HepG2 (cell line): ENCODE measurements around the gene GNG12. TPM values are rescaled to one million over a fixed set of nuclear protein-coding genes. Genes with fewer than 3 reads are reported as not detected.

ENCODE experiments used
- ATAC-seq: fragments of 200-7000 bp; cut with Tn5 transposase; 3 replicates; pipeline ENCODE4 v1.9.1; 2020; ENCODE audit warnings: mild to moderate bottlenecking, moderate library complexity
- BruUV-seq: library from RNA; stranded (reverse); fragments of 400-500 nt; replicated peaks from 2 replicates; lab custom pipeline; 2021; lab: Mats Ljungman, UMichigan
- CTCF ChIA-PET: fragments of 300-600 bp; formaldehyde crosslinking; extraction: SDS; loops from one replicate; lab custom pipeline; 2021; ENCODE audit warnings: low total read pairs, inconsistent platforms, low intra/inter-chr PET ratio; lab: Yijun Ruan, JAX
- POLR2A ChIA-PET: fragments of 350-600 bp; sonication (Branson Sonifier 250); formaldehyde crosslinking; loops from one replicate; lab custom pipeline; 2020; ENCODE audit warnings: antibody characterized with exemption, inconsistent platforms; lab: Yijun Ruan, JAX
- DNase-seq: peaks from one replicate; pipeline ENCODE4 v3.0.0-alpha.2; 2015; ENCODE audit warnings: low spot score
- FAIRE-seq: peaks from 3 replicates; lab custom pipeline; 2011; peaks lifted over from hg19 to GRCh38; lab: Jason Lieb, UNC
- H2AFZ ChIP-seq: one replicate; pipeline ENCODE4 v1.6.1; 2011; ENCODE audit warnings: low read length, inconsistent platforms
- H3K27ac ChIP-seq: fragments of 300-600 bp; 3 replicates; pipeline ENCODE4 v1.8.0; 2011; ENCODE audit warnings: mixed run types, mild to moderate bottlenecking, mixed read lengths, low read length, inconsistent platforms; ENCODE audit not compliant: insufficient read depth; ENCODE audit errors: extremely low read length
- H3K27me3 ChIP-seq, 2 experiments: fragments of 200-600 bp in 1 of 2; 2 replicates in 1 of 2; 3 replicates in 1 of 2; pipeline versions ENCODE4 v1.6.0 to v1.8.0; 2011; ENCODE audit warnings: low read length in 2 of 2, mild to moderate bottlenecking in 2 of 2, moderate library complexity in 2 of 2, inconsistent platforms in 1 of 2; ENCODE audit not compliant: insufficient read depth in 2 of 2, control insufficient read depth in 1 of 2
- H3K36me3 ChIP-seq, 2 experiments: fragments of 200-600 bp in 1 of 2; replicated peaks in 1 of 2; 2 replicates in 1 of 2; 3 replicates in 1 of 2; pipeline versions ENCODE4 v1.5.1 to v1.8.0; 2011; ENCODE audit warnings: low read length in 2 of 2, inconsistent platforms in 1 of 2; ENCODE audit not compliant: insufficient read depth in 2 of 2, control insufficient read depth in 1 of 2
- H3K4me1 ChIP-seq: 2 replicates; pipeline ENCODE4 v1.5.1; 2012; ENCODE audit warnings: low read length, inconsistent platforms; ENCODE audit not compliant: insufficient read depth
- H3K4me2 ChIP-seq: 2 replicates; pipeline ENCODE4 v1.6.0; 2011; ENCODE audit warnings: low read depth, low read length, inconsistent platforms
- H3K4me3 ChIP-seq, 3 experiments: fragments of 200-600 bp in 1 of 3; sonication (generic), shearing (Covaris generic) in 1 of 3; replicated peaks in 1 of 3; 2 replicates each; pipeline ENCODE4 v1.5.1; 2011 to 2016; ENCODE audit warnings: low read length in 3 of 3, inconsistent platforms in 2 of 3, low read depth in 2 of 3, mild to moderate bottlenecking in 2 of 3, control low read depth in 1 of 3, mixed read lengths in 1 of 3; ENCODE audit not compliant: insufficient read depth in 1 of 3
- H3K79me2 ChIP-seq: one replicate; pipeline ENCODE4 v1.6.1; 2011; ENCODE audit warnings: low read length, inconsistent platforms; ENCODE audit not compliant: insufficient read depth
- H3K9ac ChIP-seq: 2 replicates; pipeline ENCODE4 v1.6.0; 2011; ENCODE audit warnings: mild to moderate bottlenecking, low read depth, low read length, inconsistent platforms; ENCODE audit not compliant: insufficient read depth
- H3K9me3 ChIP-seq: 2 replicates; pipeline ENCODE4 v1.5.1; 2012; ENCODE audit warnings: mild to moderate bottlenecking, low read length
- H4K20me1 ChIP-seq: 2 replicates; pipeline ENCODE4 v1.6.0; 2011; ENCODE audit warnings: inconsistent platforms, mild to moderate bottlenecking, low read length, moderate library complexity; ENCODE audit not compliant: insufficient read depth
- HCFC1 ChIP-seq: fragments of 150-350 bp; IDR thresholded peaks from 2 replicates; pipeline ENCODE4 v1.6.1; 2014; ENCODE audit warnings: low read depth, low read length
- HMGA1 ChIP-seq: sonication (generic); formaldehyde crosslinking; conservative IDR thresholded peaks from 2 replicates; pipeline ENCODE4 v1.4.0; 2020; ENCODE audit warnings: missing genetic modification reagents
- PAX8 ChIP-seq: sonication (generic); formaldehyde crosslinking; IDR thresholded peaks from 2 replicates; pipeline ENCODE4 v1.8.0; 2022; ENCODE audit warnings: mild to moderate bottlenecking, missing genetic modification reagents, borderline replicate concordance
- RARA ChIP-seq: IDR thresholded peaks from 2 replicates; pipeline ENCODE4 v1.6.1; 2016; ENCODE audit warnings: missing genetic modification reagents, missing compliant biosample characterization
- REL ChIP-seq: sonication (generic); formaldehyde crosslinking; conservative IDR thresholded peaks from 2 replicates; pipeline ENCODE4 v1.8.0; 2022; ENCODE audit warnings: mild to moderate bottlenecking, missing genetic modification reagents, moderate library complexity
- SRSF1 ChIP-seq: fragments of 200-400 bp; formaldehyde crosslinking; optimal IDR thresholded peaks from 2 replicates; pipeline ENCODE3; 2017; ENCODE audit warnings: mild to moderate bottlenecking, low read depth, low read length, moderate library complexity
- ZBTB2 ChIP-seq: sonication (generic); formaldehyde crosslinking; IDR thresholded peaks from 2 replicates; pipeline ENCODE4 v1.8.0; 2022; ENCODE audit warnings: low read depth, missing genetic modification reagents
- ZFP1 ChIP-seq: IDR thresholded peaks from 2 replicates; pipeline ENCODE4 v1.6.1; 2016
- ZFP62 ChIP-seq: sonication (generic); formaldehyde crosslinking; IDR thresholded peaks from 2 replicates; pipeline ENCODE4 v1.4.0; 2020; ENCODE audit warnings: missing genetic modification reagents
- ZNF260 ChIP-seq: sonication (generic); formaldehyde crosslinking; IDR thresholded peaks from 2 replicates; pipeline ENCODE4 v1.4.0; 2020; ENCODE audit warnings: missing genetic modification reagents, low read depth, mild to moderate bottlenecking, borderline replicate concordance
- ZNF607 ChIP-seq: sonication (generic); formaldehyde crosslinking; IDR thresholded peaks from 2 replicates; pipeline ENCODE4 v1.5.1; 2020; ENCODE audit warnings: missing genetic modification reagents, mild to moderate bottlenecking, borderline replicate concordance
- WGBS: methylation state at CpG from one replicate; pipeline ENCODE4 v1.1.6; 2017; ENCODE audit warnings: low lambda C conversion rate; 5-methylcytosine and 5-hydroxymethylcytosine counted together
- in situ Hi-C: cut with HindIII; loops from 2 replicates; pipeline ENCODE4 v1.10.0; 2017; ENCODE audit warnings: low pct_unique_long_range_greater_than_20kb; ENCODE audit not compliant: extremely low pct_ligation_motif_present
- intact Hi-C: fragments of 100-400 bp; cut with micrococcal nuclease; formaldehyde crosslinking; loops from one replicate; pipeline ENCODE4 v1.10.0; 2022; ENCODE audit not compliant: unreplicated experiment
- polyA plus RNA-seq, 8 experiments: library from polyadenylated mRNA; depleted of rRNA in 3 of 8; stranded (reverse) in 7 of 8; unstranded in 1 of 8; fragments of >200 nt; fragmentation: Illumina TruSeq in 4 of 8; extraction: Trizol in 4 of 8; gene quantifications; 2 replicates each; pipeline versions ENCODE4 v1.2.1 to v1.2.3, GENCODE V29; 2011 to 2016; ENCODE audit warnings: low read depth in 4 of 8, missing spikeins in 1 of 8, mixed read lengths in 1 of 8; ENCODE audit not compliant: insufficient read depth in 1 of 8
- total RNA-seq, 5 experiments: library from RNA; depleted of rRNA; stranded (reverse); fragments of >200 nt; fragmentation: Illumina TruSeq; extraction: Trizol; gene quantifications; 2 replicates each; pipeline ENCODE4 v1.2.3, GENCODE V29; 2016; ENCODE audit warnings: low read depth in 1 of 5
- TF ChIP-seq, protein P1 (sequence below): sonication (generic); formaldehyde crosslinking; IDR thresholded peaks from 2 replicates; pipeline ENCODE4 v1.4.0; 2020; ENCODE audit warnings: missing genetic modification reagents
- TF ChIP-seq, protein P2 (sequence below): sonication (generic); formaldehyde crosslinking; IDR thresholded peaks from 2 replicates; pipeline ENCODE4 v1.4.0; 2020; ENCODE audit warnings: mild to moderate bottlenecking, low read depth, missing genetic modification reagents
- TF ChIP-seq, protein P3 (sequence below), 2 experiments: sonication (generic) in 1 of 2; formaldehyde crosslinking in 1 of 2; IDR thresholded peaks; 2 replicates each; pipeline versions ENCODE4 v1.4.0 to v1.6.1; 2016 to 2020; ENCODE audit warnings: borderline replicate concordance in 1 of 2, low read depth in 1 of 2, mild to moderate bottlenecking in 1 of 2, missing genetic modification reagents in 1 of 2
- TF ChIP-seq, protein P4 (sequence below): sonication (generic); formaldehyde crosslinking; IDR thresholded peaks from 2 replicates; pipeline ENCODE4 v1.8.0; 2022; ENCODE audit warnings: mild to moderate bottlenecking, missing genetic modification reagents

GNG12 gene
- total and polyA plus RNA-seq, 2 of the 13 experiments (the other 11 are each of a cell fraction or from before 2014, with no cell fraction given), result 0.11 TPM

GRCh38 chr1:67862685-67863084, 29.4 kb upstream of the GNG12 start:
- POLR2A ChIA-PET, result no interaction called here
- Histone ChIP-seq H3K4me3 (no peak overlapping the region), H3K27ac (no peak overlapping the region), H3K27me3 (peaks cover 0 to 1% of the 10 kb centered on the region in 2 experiments; a peak in 1 of 5 replicates), H2AFZ (no peak overlapping the region), H3K9ac (no peak overlapping the region), H3K36me3 (no peaks in the 10 kb centered on the region), H4K20me1 (no peaks in the 10 kb centered on the region), H3K9me3 (no peaks in the 10 kb centered on the region), H3K79me2 (no peaks in the 10 kb centered on the region), H3K4me2 (no peak overlapping the region), H3K4me1 (no peaks in the 10 kb centered on the region)
- CTCF ChIA-PET, result no interaction called here
- ATAC-seq, result no peak
- intact Hi-C loops, result no loop called here
- DNase-seq, result no peak
- FAIRE-seq, result no peak
- 0% methylated on average over 1 of the region's 1 CpG for WGBS
- no TSS peak for BruUV-seq
- in situ Hi-C loops, result no loop called here
- TF ChIP-seq, protein P1, sequence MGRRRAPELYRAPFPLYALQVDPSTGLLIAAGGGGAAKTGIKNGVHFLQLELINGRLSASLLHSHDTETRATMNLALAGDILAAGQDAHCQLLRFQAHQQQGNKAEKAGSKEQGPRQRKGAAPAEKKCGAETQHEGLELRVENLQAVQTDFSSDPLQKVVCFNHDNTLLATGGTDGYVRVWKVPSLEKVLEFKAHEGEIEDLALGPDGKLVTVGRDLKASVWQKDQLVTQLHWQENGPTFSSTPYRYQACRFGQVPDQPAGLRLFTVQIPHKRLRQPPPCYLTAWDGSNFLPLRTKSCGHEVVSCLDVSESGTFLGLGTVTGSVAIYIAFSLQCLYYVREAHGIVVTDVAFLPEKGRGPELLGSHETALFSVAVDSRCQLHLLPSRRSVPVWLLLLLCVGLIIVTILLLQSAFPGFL, result no peak
- TF ChIP-seq, protein P2, sequence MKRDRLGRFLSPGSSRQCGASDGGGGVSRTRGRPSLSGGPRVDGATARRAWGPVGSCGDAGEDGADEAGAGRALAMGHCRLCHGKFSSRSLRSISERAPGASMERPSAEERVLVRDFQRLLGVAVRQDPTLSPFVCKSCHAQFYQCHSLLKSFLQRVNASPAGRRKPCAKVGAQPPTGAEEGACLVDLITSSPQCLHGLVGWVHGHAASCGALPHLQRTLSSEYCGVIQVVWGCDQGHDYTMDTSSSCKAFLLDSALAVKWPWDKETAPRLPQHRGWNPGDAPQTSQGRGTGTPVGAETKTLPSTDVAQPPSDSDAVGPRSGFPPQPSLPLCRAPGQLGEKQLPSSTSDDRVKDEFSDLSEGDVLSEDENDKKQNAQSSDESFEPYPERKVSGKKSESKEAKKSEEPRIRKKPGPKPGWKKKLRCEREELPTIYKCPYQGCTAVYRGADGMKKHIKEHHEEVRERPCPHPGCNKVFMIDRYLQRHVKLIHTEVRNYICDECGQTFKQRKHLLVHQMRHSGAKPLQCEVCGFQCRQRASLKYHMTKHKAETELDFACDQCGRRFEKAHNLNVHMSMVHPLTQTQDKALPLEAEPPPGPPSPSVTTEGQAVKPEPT (CRISPR knock-in tag), result no peak
- TF ChIP-seq, protein P3, sequence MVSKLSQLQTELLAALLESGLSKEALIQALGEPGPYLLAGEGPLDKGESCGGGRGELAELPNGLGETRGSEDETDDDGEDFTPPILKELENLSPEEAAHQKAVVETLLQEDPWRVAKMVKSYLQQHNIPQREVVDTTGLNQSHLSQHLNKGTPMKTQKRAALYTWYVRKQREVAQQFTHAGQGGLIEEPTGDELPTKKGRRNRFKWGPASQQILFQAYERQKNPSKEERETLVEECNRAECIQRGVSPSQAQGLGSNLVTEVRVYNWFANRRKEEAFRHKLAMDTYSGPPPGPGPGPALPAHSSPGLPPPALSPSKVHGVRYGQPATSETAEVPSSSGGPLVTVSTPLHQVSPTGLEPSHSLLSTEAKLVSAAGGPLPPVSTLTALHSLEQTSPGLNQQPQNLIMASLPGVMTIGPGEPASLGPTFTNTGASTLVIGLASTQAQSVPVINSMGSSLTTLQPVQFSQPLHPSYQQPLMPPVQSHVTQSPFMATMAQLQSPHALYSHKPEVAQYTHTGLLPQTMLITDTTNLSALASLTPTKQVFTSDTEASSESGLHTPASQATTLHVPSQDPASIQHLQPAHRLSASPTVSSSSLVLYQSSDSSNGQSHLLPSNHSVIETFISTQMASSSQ (IDR thresholded peaks at IDR 0.05; ENCODE audit: low read depth), result no peak
- TF ChIP-seq, protein P3 (CRISPR knock-in tag; IDR thresholded peaks at IDR 0.05; ENCODE audit: borderline replicate concordance), result no peak
- TF ChIP-seq, protein P4, sequence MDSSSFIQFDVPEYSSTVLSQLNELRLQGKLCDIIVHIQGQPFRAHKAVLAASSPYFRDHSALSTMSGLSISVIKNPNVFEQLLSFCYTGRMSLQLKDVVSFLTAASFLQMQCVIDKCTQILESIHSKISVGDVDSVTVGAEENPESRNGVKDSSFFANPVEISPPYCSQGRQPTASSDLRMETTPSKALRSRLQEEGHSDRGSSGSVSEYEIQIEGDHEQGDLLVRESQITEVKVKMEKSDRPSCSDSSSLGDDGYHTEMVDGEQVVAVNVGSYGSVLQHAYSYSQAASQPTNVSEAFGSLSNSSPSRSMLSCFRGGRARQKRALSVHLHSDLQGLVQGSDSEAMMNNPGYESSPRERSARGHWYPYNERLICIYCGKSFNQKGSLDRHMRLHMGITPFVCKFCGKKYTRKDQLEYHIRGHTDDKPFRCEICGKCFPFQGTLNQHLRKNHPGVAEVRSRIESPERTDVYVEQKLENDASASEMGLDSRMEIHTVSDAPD (CRISPR knock-in tag), result no peak
- TF ChIP-seq RARA (CRISPR knock-in tag) (no peak), ZNF260 (CRISPR knock-in tag) (no peak), PAX8 (CRISPR knock-in tag) (no peak), ZNF607 (CRISPR knock-in tag) (no peak), ZFP1 (no peak), HCFC1 (no peak), HMGA1 (CRISPR knock-in tag) (no peak), ZBTB2 (CRISPR knock-in tag) (no peak), SRSF1 (no peak), REL (CRISPR knock-in tag) (no peak), ZFP62 (CRISPR knock-in tag) (no peak)
